ENCODE measurements around the gene NLRP10. TPM values are rescaled to one million over a fixed set of nuclear protein-coding genes. Genes with fewer than 3 reads are reported as not detected.

The NLRP10 gene, protein sequence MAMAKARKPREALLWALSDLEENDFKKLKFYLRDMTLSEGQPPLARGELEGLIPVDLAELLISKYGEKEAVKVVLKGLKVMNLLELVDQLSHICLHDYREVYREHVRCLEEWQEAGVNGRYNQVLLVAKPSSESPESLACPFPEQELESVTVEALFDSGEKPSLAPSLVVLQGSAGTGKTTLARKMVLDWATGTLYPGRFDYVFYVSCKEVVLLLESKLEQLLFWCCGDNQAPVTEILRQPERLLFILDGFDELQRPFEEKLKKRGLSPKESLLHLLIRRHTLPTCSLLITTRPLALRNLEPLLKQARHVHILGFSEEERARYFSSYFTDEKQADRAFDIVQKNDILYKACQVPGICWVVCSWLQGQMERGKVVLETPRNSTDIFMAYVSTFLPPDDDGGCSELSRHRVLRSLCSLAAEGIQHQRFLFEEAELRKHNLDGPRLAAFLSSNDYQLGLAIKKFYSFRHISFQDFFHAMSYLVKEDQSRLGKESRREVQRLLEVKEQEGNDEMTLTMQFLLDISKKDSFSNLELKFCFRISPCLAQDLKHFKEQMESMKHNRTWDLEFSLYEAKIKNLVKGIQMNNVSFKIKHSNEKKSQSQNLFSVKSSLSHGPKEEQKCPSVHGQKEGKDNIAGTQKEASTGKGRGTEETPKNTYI
- not detected for total RNA-seq

DNA sequence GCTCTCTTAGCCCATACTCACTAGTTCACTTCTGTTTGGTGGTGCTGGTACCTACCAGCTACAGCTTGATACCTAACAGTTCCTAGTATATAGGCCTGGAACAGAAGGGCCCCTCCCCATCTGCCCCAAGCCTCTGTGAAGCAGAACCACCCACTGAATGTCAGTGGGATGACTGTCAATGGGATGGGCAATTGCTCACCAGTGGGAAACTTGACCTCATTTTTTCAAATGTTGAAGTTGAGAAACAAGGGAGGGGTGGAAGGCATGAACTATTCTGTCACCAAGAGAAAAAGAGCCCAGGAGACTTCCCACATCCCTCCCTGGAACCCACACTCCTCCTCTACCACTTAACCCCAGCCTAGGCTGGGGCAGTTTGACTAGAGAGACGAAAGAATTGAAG lies at the start of gene NLRP10:
Gene NLRP10 (minus strand): TSS at position 62 of the 400 bp plus-strand sequence. CDS start 1,952 bp downstream, outside the sequence.
- H3K36me3 ChIP-seq: no peaks in the 10 kb centered on the region
- no peak within 1 kb of the TSS for H3K4me3 ChIP-seq
- in situ Hi-C loops (cut with MboI; ENCODE audit: low sequenced_read_pairs in 4 of 4) (no loop called here), intact Hi-C loops (cut with DNase I; ENCODE audit: low total_unique reads) (no loop called here)
- ATAC-seq: no peak
- H3K4me1 ChIP-seq: no peaks in the 10 kb centered on the region
- no peak for DNase-seq
- no peaks in the 10 kb centered on the region for H3K9me3 ChIP-seq
- no peaks in the 10 kb centered on the region for H3K27me3 ChIP-seq
- no peak within 1 kb of the TSS for H3K27ac ChIP-seq
- TF ChIP-seq POLR2A (IDR thresholded peaks at IDR 0.05): no peak
- TF ChIP-seq, protein P1, sequence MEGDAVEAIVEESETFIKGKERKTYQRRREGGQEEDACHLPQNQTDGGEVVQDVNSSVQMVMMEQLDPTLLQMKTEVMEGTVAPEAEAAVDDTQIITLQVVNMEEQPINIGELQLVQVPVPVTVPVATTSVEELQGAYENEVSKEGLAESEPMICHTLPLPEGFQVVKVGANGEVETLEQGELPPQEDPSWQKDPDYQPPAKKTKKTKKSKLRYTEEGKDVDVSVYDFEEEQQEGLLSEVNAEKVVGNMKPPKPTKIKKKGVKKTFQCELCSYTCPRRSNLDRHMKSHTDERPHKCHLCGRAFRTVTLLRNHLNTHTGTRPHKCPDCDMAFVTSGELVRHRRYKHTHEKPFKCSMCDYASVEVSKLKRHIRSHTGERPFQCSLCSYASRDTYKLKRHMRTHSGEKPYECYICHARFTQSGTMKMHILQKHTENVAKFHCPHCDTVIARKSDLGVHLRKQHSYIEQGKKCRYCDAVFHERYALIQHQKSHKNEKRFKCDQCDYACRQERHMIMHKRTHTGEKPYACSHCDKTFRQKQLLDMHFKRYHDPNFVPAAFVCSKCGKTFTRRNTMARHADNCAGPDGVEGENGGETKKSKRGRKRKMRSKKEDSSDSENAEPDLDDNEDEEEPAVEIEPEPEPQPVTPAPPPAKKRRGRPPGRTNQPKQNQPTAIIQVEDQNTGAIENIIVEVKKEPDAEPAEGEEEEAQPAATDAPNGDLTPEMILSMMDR (IDR thresholded peaks at IDR 0.05 in 4 of 5, conservative IDR thresholded peaks at IDR 0.05 in 1 of 5): no peak

DNA sequence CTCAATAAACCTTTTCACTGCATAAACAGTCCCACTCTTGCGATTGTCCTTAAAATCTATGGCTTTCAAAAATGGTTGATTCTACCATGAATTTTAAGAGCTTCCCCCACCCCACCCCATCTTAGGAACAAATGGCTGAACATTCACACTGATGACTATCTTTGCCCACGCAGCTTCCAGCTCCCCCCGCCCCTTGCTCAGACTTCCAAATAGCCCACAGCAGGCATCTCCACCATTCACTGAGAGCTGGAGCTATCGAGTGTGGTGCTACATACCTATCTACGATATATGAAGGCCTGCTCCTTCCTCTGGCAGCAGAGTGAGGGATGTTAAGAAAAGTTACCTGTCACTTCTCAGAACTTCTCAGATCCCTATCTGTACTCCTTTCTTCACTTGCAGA lies 48.6 kb upstream of the NLRP10 start:
- Histone ChIP-seq H3K4me1 (peaks cover 7 to 9% of the 10 kb centered on the region in 2 donors), H3K36me3 (no peaks in the 10 kb centered on the region), H3K27me3 (peaks cover 0 to 18% (median 16%) of the 10 kb centered on the region in 3 donors), H3K4me3 (no peak overlapping the region), H3K27ac (no peak overlapping the region), H3K9me3 (no peaks in the 10 kb centered on the region)
- intact Hi-C loops (cut with DNase I; ENCODE audit: low total_unique reads) (no loop called here), in situ Hi-C loops (cut with MboI; ENCODE audit: low sequenced_read_pairs in 4 of 4) (no loop called here)
- DNase-seq: no peak
- TF ChIP-seq, protein P1 (IDR thresholded peaks at IDR 0.05 in 4 of 5, conservative IDR thresholded peaks at IDR 0.05 in 1 of 5): no peak
- no peak for ATAC-seq

DNA sequence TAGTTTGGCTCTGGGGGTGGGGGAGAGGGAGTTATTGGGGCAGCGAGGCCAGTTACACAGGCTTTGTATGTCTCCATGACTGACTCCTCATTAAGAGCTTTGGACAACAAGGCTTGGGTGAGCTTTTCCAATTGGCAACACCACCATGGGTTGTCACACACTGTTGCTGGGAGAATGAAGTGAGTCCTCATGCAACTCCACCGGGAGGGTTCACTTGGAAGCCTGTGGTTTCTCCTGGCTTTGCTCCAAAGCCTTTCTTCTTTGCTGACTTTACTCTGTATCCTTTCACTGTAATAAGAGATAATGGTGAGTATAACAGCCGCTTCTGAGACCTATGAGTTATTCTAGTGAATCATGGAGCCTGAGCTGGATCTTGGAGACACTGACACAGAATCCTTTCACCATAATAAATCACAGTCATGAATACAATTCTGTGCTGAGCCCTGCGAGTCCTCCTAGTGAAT lies 46.8 kb upstream of the NLRP10 start:
- intact Hi-C loops (cut with DNase I; ENCODE audit: low total_unique reads): no loop called here

DNA sequence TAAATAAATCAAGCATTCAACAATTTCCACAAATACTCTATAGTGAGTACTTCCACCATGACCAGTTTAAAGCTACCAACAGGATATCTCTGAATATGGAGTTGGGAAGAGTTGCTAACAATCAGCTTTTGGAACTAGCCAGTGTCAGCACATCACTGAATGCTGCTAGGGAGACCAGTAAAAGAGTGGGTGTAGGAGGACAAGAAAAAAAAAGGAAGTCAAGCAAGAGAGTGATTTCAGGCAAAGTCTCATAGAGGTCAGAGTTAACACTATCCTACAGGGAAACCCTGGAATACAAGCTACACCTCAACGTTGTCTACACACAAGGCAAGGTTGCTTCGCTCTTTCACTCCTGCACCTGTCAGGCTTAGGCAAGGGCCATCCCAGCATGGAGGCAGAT lies 46.1 kb upstream of the NLRP10 start:
- in situ Hi-C loops (cut with MboI; ENCODE audit: low sequenced_read_pairs in 4 of 4) (no loop called here), intact Hi-C loops (cut with DNase I; ENCODE audit: low total_unique reads) (no loop called here)
- Histone ChIP-seq H3K27ac (no peak overlapping the region), H3K4me1 (no peaks in the 10 kb centered on the region), H3K36me3 (no peaks in the 10 kb centered on the region), H3K4me3 (no peak overlapping the region), H3K9me3 (no peaks in the 10 kb centered on the region), H3K27me3 (peaks cover 0 to 5% (median 0%) of the 10 kb centered on the region in 3 donors)
- ATAC-seq (no peak), DNase-seq (no peak)
- TF ChIP-seq, protein P1 (IDR thresholded peaks at IDR 0.05 in 4 of 5, conservative IDR thresholded peaks at IDR 0.05 in 1 of 5): no peak
- no peak for TF ChIP-seq POLR2A (IDR thresholded peaks at IDR 0.05)

More for the DNA sequence above, 46.8 kb upstream of the NLRP10 start:
- TF ChIP-seq, protein P1 (IDR thresholded peaks at IDR 0.05 in 4 of 5, conservative IDR thresholded peaks at IDR 0.05 in 1 of 5): no peak
- no peaks in the 10 kb centered on the region for H3K9me3 ChIP-seq
- H3K4me1 ChIP-seq: no peaks in the 10 kb centered on the region
- no peak overlapping the region for H3K4me3 ChIP-seq
- no peaks in the 10 kb centered on the region for H3K36me3 ChIP-seq
- H3K27ac ChIP-seq: no peak overlapping the region
- in situ Hi-C loops (cut with MboI; ENCODE audit: low sequenced_read_pairs in 4 of 4): no loop called here
- no peak for DNase-seq
- no peak for ATAC-seq
- H3K27me3 ChIP-seq: peaks cover 0 to 8% (median 3%) of the 10 kb centered on the region in 3 donors
